GM18505 (cell line): ENCODE measurements around the gene KIF17.

Experiments used
- ATAC-seq: cut with Tn5 transposase; IDR thresholded peaks from one replicate; pipeline ENCODE4 v1.9.1; 2021; ENCODE audit not compliant: unreplicated experiment
- POLR2A ChIP-seq: IDR thresholded peaks from 4 replicates; pipeline ENCODE4 v1.6.1; 2011; ENCODE audit warnings: borderline replicate concordance; ENCODE audit not compliant: insufficient read depth, insufficient read length; ENCODE audit errors: extremely low read depth

KIF17 gene

GRCh38 chr1:20662110-20662475 lies 55.7 kb downstream of the KIF17 start:
- no peak for ATAC-seq

GRCh38 chr1:20661207-20662109 lies 56.3 kb downstream of the KIF17 start, which contains the start of gene DDOST:
Gene DDOST (minus strand): TSS chr1:20661369. CDS start chr1:20661350, 19 bp downstream.
- TF ChIP-seq POLR2A, result peak; percentile 87
- ATAC-seq, result peak; percentile 94

More at GRCh38 chr1:20662110-20662475, 55.7 kb downstream of the KIF17 start:
- no peak for TF ChIP-seq POLR2A

- no peak for TF ChIP-seq POLR2A
- ATAC-seq, result no peak
Measured at GRCh38 chr1:20660847-20661206, 57.0 kb downstream of the KIF17 start.

- no peak for TF ChIP-seq POLR2A
Measured at GRCh38 chr1:20660363-20660762, 57.4 kb downstream of the KIF17 start.

GRCh38 chr1:20658166-20658915 lies 59.5 kb downstream of the KIF17 start:
- no peak for ATAC-seq
- TF ChIP-seq POLR2A, result no peak

More at GRCh38 chr1:20660363-20660762, 57.4 kb downstream of the KIF17 start:
- ATAC-seq, result no peak

GRCh38 chr1:20657024-20657423 lies 60.8 kb downstream of the KIF17 start:
- TF ChIP-seq POLR2A, result no peak
- no peak for ATAC-seq

- TF ChIP-seq POLR2A, result no peak
- no peak for ATAC-seq
Measured at GRCh38 chr1:20654104-20654690, 63.6 kb downstream of the KIF17 start.

- ATAC-seq, result no peak
Measured at GRCh38 chr1:20652300-20652699, 65.5 kb downstream of the KIF17 start.

GRCh38 chr1:20648946-20649345 lies 68.9 kb downstream of the KIF17 start:
- ATAC-seq, result no peak
- TF ChIP-seq POLR2A, result no peak

More at GRCh38 chr1:20652300-20652699, 65.5 kb downstream of the KIF17 start:
- no peak for TF ChIP-seq POLR2A

- ATAC-seq, result no peak
- no peak for TF ChIP-seq POLR2A
Measured at GRCh38 chr1:20648438-20648837, 69.4 kb downstream of the KIF17 start.

GRCh38 chr1:20645414-20645813 lies 72.4 kb downstream of the KIF17 start:
- no peak for ATAC-seq
- no peak for TF ChIP-seq POLR2A

- TF ChIP-seq POLR2A, result no peak
- no peak for ATAC-seq
Measured at GRCh38 chr1:20644416-20644815, 73.4 kb downstream of the KIF17 start.

GRCh38 chr1:20643080-20643479 lies 74.7 kb downstream of the KIF17 start:
- no peak for TF ChIP-seq POLR2A
- no peak for ATAC-seq
